Endothelial cell of umbilical vein (primary cell): ENCODE data around the gene ATXN2.

Source experiments
- MYC ChIP-seq: IDR thresholded peaks from one replicate; pipeline ENCODE4 v1.6.1; 2011; ENCODE audit warnings: mild to moderate bottlenecking, low read depth, low read length
- POLR2A ChIP-seq: IDR thresholded peaks from 2 replicates; pipeline ENCODE4 v1.6.1; 2012; ENCODE audit warnings: low read depth, mild to moderate bottlenecking, control low read depth, low read length
- POLR2AphosphoS5 ChIP-seq: IDR thresholded peaks from 2 replicates; pipeline ENCODE4 v1.6.1; 2012; ENCODE audit warnings: low read depth, mild to moderate bottlenecking, control low read depth, low read length, moderate library complexity; ENCODE audit not compliant: insufficient read depth
- TF ChIP-seq, protein P1 (sequence below), 2 donors: IDR thresholded peaks; 1 replicate in 1 of 2; 2 replicates in 1 of 2; pipeline ENCODE4 v1.5.1; 2011; ENCODE audit warnings: low read length in 2 of 2, mild to moderate bottlenecking in 2 of 2, moderate library complexity in 2 of 2, control low read depth in 1 of 2, inconsistent platforms in 1 of 2, low read depth in 1 of 2; ENCODE audit not compliant: insufficient read depth in 1 of 2; ENCODE audit errors: extremely low read depth in 1 of 2

DNA sequence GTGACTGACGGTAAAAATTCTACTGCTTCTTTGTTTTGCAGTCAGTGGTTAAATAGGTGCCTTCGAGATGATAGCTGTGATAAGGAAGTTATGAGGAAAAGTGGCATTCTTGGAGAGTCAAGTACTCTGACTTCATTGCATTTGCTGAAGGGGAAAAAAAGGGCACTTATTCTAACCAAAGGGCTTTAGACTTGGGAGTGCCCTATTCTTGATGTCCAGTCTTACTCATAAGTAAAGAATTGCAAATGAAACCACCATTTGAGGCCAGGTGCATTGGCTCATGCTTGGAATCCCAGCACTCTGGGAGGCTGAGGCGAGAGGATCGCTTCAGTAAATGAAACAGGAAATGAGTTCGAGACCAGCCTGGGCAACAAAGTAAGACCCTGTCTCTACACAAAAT lies 46.3 kb upstream of the ATXN2 start:
- TF ChIP-seq, protein P1, sequence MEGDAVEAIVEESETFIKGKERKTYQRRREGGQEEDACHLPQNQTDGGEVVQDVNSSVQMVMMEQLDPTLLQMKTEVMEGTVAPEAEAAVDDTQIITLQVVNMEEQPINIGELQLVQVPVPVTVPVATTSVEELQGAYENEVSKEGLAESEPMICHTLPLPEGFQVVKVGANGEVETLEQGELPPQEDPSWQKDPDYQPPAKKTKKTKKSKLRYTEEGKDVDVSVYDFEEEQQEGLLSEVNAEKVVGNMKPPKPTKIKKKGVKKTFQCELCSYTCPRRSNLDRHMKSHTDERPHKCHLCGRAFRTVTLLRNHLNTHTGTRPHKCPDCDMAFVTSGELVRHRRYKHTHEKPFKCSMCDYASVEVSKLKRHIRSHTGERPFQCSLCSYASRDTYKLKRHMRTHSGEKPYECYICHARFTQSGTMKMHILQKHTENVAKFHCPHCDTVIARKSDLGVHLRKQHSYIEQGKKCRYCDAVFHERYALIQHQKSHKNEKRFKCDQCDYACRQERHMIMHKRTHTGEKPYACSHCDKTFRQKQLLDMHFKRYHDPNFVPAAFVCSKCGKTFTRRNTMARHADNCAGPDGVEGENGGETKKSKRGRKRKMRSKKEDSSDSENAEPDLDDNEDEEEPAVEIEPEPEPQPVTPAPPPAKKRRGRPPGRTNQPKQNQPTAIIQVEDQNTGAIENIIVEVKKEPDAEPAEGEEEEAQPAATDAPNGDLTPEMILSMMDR (IDR thresholded peaks at IDR 0.05; ENCODE audit: extremely low read depth in 1 of 2, insufficient read depth in 1 of 2, low read depth in 1 of 2, low read length in 2 of 2): no peak
- TF ChIP-seq MYC (no peak), POLR2A (no peak), POLR2AphosphoS5 (no peak)
